GM18517 (cell line): ENCODE results near the gene ZNF276.
A peak's percentile ranks its signal among the peaks of the same experiment; 100 is the strongest.

Experiments used
- ATAC-seq: cut with Tn5 transposase; IDR thresholded peaks from one replicate; pipeline ENCODE4 v1.9.1; 2021; ENCODE audit warnings: mild to moderate bottlenecking, moderate library complexity; ENCODE audit not compliant: unreplicated experiment

ZNF276 gene

GRCh38 chr16:89711601-89712273 is 9.6 kb upstream of the ZNF276 start:
- no peak for ATAC-seq

- no peak for ATAC-seq
These were observed 9.0 kb upstream of the ZNF276 start for GRCh38 chr16:89712274-89712781.

DNA sequence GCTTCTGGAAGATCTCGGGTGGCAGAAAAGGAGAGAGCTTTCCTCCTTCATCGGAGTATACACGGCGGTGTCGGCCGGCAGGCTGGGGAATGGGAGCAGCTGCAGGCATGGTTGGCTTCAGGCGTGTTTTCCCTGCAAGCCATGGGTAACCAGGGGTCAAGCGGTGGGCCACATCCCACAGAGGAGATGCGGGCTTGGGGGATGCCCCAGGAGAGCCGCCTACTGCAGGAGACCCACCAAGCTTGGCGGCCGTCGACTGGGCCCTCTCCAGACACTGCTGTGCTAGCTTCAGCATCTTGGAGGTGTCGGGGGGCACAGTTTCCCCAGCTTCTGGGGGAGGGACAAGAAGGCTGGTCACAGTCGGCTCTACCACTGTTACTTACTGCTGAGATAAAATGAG is 4.8 kb upstream of the ZNF276 start:
- ATAC-seq = no peak

DNA sequence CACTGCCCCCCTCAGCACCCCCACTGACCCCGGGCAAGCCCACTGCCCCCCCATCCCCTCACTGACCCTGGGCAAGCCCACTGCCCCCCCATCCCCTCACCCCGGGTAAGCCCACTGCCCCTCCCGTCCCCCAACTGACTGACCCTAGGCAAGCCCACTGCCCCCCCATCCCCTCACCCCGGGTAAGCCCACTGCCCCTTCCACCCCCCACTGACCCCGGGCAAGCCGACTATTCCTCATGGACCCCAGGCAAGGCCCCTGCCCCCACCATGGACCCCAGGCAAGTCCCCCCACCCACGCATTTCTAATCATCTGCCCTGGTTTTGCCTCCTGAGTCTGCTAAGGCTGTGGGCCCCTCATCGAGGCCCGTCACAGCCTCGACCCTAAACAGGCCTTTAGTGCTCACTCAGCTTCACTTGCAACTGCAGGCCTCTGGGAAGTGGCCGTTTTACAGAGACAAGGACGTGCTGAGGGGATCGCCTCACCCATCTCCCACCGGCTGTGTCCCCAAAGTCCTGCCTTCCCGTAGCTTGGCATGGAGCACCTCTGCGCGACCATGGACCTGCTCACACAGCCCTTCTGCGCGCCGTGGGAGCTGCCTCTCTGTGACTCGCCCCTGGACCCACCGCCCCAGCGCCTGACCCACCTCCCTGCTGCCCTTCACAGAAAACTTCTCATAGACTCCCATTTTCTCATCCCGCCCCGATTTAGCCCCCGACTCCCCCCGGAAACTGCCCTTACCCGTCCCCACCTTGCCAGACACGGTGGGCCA is 4.2 kb upstream of the ZNF276 start:
- no peak for ATAC-seq

DNA sequence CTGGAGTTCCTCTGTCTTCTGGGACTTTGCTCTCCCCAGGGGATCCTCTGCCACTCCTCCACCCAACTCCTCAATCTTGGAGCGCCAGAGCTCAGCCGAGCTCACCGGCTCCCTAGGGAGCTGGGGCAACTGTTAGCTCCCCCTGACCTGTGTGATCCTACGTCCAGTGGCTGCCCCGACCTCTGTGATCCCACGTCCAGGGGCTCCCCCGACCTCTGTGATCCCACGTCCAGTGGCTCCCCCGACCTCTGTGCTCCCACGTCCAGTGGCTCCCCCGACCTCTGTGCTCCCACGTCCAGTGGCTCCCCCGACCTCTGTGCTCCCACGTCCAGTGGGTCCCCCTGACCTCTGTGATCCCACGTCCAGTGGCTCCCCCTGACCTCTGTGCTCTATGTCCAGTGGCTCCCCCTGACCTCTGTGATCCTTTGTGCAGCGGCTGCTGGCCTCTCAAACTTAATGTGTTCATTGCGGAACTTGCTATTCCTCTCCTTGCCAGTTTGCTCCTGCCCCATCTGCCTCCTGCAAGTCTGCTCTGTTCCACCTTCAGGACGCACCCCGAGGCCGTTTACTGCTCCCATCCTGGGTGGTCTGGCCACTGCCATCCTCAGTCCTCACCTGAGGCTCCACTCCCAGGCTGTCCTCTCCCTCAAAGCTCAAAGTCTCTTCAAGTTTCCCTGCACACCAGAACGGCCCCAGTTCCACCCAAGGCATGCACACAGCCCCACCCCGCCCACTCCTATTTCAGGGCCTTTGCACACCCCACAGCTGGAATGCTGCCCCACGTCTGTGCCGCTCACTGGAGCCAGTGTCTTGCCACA is 3.4 kb upstream of the ZNF276 start:
- no peak for ATAC-seq

DNA sequence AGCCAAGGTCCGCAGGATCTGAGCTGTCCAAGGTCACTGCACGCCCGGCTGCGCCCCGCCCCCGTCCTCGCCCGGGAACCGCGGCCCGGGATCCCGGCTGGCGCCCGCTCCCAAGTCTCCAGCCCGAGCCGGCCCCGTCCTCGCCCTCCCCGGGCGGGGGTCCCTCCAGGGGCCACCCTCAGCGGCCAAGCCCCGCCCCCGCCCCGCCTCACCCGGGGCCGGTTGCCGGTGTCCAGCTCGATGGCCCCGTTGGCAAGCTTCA is 855 bp upstream of the ZNF276 start:
- peak; percentile 21 for ATAC-seq

- peak; percentile 32 for ATAC-seq
These were observed 432 bp downstream of the ZNF276 start for GRCh38 chr16:89721546-89722391.

DNA sequence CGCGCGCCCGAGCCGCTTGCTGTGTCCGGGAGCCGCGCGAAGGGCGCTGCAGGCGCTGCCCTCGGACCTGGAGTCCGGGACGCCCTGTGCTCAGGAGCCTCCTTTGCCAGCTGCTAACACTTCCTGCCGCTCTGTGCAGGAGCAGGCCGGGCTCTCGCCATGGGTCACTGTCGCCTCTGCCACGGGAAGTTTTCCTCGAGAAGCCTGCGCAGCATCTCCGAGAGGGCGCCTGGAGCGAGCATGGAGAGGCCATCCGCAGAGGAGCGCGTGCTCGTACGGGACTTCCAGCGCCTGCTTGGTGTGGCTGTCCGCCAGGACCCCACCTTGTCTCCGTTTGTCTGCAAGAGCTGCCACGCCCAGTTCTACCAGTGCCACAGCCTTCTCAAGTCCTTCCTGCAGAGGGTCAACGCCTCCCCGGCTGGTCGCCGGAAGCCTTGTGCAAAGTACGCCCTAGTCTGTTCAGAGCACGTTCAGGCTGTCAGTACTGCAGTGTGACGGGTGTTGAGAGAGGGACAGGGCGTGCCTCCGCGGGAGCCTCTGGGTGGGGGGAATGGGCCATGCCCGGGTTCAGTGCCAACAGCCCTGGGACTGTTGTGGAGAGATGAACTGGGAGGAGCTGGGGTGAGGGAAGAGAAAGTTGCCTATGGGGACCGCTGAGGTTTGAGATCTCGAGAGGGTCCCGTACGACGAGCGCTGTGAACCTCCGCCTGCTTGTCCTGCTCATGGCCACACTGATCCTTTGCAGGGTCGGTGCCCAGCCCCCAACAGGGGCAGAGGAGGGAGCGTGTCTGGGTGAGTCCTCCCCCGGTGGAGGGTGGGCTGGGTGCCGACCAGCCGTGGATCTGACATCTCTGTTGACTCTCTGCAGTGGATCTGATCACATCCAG is 1.3 kb downstream of the ZNF276 start:
- peak; percentile 5 for ATAC-seq

GRCh38 chr16:89723279-89724250 is 2.2 kb downstream of the ZNF276 start:
- no peak for ATAC-seq

DNA sequence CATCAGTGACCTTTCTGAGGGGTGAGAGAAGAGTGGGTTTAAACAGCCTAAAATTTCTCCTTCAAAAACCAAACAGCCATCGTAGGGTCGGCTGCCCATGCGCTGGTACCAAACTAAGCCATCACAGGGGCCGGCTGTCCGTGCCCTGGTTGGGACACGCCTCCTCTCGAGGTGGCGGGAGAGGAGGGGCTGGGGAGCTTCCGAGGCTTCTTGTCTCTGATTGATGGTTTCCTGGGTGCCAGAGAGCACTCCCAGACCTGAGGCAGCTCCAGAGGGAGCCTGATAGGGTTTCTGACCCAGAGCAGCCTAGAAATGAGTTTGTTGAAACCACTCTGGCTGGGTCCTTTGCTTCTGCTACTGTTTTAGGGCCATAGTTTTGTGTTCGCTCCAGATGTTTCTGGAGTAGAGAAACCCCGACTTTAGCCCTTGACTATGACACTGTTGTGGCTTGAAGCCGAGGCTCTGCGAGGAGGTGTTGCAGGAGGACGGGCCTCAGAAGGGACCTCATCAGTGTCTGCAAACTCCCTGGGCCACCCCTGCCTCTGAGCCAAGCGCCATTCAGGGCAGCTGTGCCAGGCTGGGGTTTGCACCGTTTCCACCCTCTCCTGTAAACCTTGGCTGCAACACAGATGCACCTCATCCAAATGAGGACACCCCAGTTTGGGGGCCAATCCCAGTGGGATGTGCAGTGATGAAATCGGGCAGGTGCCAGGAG is 6.2 kb downstream of the ZNF276 start:
- no peak for ATAC-seq

DNA sequence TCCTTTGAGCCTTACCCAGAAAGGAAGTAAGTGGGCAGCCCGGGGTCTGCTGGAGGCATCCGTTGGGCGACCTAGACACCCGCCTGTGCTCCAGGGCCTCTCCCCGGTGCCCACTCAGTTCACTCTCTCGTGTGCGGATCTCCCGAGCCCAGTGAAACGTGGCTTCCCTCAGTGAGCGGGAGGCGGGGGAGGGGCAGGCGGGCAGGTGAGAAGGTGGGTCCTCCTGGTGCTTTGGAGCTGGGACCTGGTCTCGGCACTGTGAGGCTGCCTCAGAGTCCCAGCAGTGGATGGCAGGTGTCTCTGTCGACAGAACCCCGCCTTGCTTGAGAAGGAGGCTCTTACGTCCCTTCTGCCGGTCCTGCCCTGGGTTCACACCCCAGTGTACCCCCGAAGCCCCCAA is 8.0 kb downstream of the ZNF276 start:
- no peak for ATAC-seq

GRCh38 chr16:89729863-89730593 is 8.7 kb downstream of the ZNF276 start:
- ATAC-seq = no peak

DNA sequence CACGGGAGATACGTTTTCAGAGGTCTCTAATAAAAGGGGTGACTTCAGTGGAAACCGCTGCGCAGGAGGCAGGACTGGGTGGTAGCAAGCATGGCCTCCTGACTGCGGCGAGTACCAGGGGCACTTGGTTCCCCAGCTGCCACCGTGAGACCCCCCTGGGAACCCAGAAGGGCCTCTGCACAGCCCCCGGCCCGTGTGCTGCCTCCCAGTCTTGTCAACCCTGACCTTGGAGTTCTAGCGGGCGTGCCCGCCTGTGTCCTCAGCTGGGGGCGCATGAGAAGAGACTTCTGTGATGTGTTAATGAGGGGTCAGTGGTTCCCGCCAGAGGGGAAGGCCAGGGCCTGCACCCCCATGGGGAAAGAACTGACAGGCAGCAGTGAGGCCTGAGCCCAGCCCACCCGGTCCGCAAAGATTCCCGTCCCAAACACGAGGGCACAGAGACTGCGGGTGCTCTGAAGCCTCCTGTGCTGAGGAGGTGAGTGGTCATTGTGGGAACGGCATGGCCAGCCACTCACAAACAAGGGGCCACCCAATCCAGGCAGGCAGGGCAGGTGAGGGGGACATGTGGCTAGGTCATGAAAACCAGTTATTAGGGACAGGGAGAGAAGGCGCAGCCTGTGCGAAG is 9.4 kb downstream of the ZNF276 start:
- ATAC-seq = no peak

DNA sequence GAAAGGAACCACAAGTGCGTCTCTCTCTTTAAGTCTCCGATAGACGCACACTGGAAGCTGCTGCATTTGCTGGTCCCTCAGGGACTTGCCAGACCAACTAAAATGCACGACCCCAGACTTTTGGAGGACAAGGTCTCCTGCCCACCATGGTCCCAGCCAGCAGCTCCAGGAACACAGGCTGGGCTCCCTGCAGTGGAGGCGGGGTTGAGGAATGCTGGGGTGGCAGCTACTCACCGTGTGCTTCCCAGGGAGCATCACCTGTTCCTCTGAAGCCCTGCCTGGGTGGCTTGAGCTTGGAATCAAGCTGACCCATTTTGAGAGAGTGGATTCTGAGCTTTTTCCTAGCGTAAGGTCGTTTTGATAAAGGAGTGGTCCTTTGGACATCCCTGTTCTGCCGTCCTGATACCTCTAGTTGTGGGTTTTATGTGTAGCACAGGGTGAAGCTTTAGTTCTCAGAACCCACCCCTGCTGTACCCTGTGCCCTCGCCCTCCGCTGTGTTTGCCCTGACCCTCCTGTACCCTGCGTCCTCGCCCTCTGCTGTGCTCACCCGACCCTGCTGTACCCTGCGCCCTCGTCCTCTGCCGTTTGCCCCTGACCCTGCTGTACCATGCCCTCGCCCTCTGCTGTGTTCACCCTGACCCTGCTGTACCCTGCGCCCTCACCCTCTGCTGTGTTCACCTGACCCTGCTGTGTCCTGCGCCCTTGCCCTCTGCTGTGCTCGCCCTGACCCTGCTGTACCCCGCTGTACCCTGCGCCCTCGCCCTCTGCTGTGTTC is 11.0 kb downstream of the ZNF276 start:
- ATAC-seq = no peak

DNA sequence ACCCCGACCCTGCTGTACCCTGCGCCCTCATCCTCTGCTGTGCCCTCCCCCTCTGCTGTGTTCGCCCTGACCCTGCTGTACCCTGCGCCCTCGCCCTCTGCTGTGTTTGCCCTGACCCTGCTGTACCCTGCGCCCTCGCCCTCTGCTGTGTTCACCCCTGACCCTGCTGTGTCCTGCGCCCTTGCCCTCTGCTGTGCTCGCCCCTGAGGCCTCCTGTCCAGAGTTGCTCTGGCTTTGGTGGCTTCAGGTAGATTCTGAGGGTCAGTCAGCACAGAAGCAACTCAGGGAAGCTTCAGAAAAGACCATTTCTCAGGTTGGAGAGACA is 11.5 kb downstream of the ZNF276 start:
- no peak for ATAC-seq

GRCh38 chr16:89733322-89733721 is 12.0 kb downstream of the ZNF276 start:
- ATAC-seq = no peak
